ENCODE data around the gene PHLPP1.

GRCh38 chr18:62808123-62808522, 92.8 kb downstream of the PHLPP1 start:
- TF ChIP-seq CTCF (IDR thresholded peaks at IDR 0.05): no peak
- no peak for TF ChIP-seq POLR2A (IDR thresholded peaks at IDR 0.05)
